Measurements from ENCODE around the gene FKBP9. TPM values are rescaled to one million over a fixed set of nuclear protein-coding genes. Genes with fewer than 3 reads are reported as not detected.

The FKBP9 gene
- total RNA-seq, 1 experiment from 2014 or later = 170 TPM

GRCh38 chr7:33040803-33041516 is 83.7 kb downstream of the FKBP9 start:
- Histone ChIP-seq H3K9me3 (no peaks in the 10 kb centered on the region), H3K27me3 (no peaks in the 10 kb centered on the region), H3K36me3 (no peaks in the 10 kb centered on the region; the same call in 1 of the 2 replicates), H3K4me3 (no peak overlapping the region)
- DNase-seq = no peak

DNA sequence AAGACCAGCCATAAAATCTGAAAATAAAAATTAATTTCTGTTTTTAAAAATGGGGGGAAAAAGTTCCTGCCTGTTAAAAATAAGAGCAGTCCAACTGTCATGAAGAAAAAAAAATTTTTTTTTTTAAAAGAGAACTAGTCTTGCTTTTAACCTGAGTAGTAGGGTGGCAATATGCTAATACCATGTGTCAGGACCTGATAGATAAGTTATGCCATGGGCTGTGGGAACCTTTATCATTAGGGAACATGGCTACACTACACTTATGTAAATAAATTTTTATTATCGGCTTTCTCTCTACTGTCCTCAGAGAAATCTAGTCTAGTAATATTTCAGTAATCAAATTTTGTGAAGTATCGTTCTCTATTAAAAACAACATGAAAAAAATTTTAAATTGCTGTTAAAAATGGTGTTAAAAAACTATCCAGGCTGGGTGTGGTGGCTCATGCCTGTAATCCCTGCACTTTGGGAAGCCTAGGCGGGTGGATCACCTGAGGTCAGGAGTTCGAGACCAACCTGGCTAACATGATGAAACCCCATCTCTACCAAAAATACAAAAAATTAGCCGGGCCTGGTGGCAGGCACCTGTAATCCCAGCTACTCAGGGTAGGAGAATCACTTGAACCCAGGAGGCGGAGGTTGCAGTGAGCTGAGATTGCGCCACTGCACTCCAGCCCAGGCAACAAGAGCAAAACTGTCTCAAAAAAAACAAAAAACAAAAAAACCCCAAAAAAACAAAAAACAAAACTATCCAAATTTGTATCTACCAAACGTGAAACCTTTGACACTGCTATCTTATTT is 84.6 kb downstream of the FKBP9 start:
- no peak overlapping the region for H3K4me3 ChIP-seq
- no peak for DNase-seq
- no peaks in the 10 kb centered on the region for H3K27me3 ChIP-seq

GRCh38 chr7:33043501-33044400 is 86.5 kb downstream of the FKBP9 start:
- no peak for DNase-seq
- H3K27me3 ChIP-seq = no peaks in the 10 kb centered on the region
- H3K36me3 ChIP-seq = no peaks in the 10 kb centered on the region
- H3K4me3 ChIP-seq = no peak overlapping the region
- H3K9me3 ChIP-seq = no peaks in the 10 kb centered on the region

More for the DNA sequence above, 84.6 kb downstream of the FKBP9 start:
- Histone ChIP-seq H3K9me3 (no peaks in the 10 kb centered on the region), H3K36me3 (no peaks in the 10 kb centered on the region)

- no peaks in the 10 kb centered on the region for H3K36me3 ChIP-seq
- H3K27me3 ChIP-seq = no peaks in the 10 kb centered on the region
- DNase-seq = no peak
- H3K9me3 ChIP-seq = no peaks in the 10 kb centered on the region
- H3K4me3 ChIP-seq = no peak overlapping the region
These were observed 87.1 kb downstream of the FKBP9 start for GRCh38 chr7:33044401-33044718.

DNA sequence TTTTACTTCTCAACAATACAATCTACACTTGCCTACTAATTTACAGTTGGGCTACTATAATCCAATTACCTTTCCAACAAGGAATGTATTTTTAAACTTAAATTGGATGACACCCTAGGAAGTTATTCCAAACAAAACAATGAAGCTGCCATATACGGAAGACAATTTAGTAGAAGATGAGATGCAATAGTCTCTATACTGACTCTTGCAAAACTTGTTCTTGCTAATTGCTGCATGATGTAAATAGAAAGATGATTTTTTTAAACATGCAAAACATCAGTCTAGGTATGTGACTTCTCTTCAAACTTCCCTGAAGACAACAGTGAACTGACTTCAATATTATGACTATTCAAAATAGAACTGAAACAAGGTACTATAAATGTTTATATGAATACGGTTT is 87.7 kb downstream of the FKBP9 start:
- H3K9me3 ChIP-seq = no peaks in the 10 kb centered on the region
- DNase-seq = no peak
- no peaks in the 10 kb centered on the region for H3K36me3 ChIP-seq
- no peaks in the 10 kb centered on the region for H3K27me3 ChIP-seq
- no peak overlapping the region for H3K4me3 ChIP-seq

- Histone ChIP-seq H3K9me3 (no peaks in the 10 kb centered on the region), H3K4me3 (no peak overlapping the region), H3K27me3 (no peaks in the 10 kb centered on the region), H3K36me3 (no peaks in the 10 kb centered on the region)
- no peak for DNase-seq
These were observed 91.0 kb downstream of the FKBP9 start for GRCh38 chr7:33048257-33048656.

DNA sequence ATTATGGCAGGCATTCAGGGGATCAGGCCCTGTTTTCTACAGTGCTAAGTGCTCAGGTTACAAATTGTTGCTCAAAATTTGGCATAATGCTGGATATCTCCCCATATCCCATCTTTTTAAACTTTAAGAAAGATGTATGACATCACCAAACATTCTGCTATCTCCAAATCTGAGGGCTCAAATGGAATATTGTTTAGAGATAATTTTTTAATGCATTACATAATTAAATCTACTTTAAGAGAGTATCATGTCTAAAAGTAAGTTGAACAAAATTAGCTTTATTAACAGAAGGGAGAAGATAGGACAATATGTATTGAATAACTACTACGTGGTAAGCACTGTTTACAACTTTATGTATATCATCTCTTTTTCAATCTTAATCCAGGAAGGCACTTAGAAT is 91.5 kb downstream of the FKBP9 start:
- no peaks in the 10 kb centered on the region for H3K9me3 ChIP-seq
- no peaks in the 10 kb centered on the region for H3K36me3 ChIP-seq
- no peaks in the 10 kb centered on the region for H3K27me3 ChIP-seq
- no peak overlapping the region for H3K4me3 ChIP-seq
- no peak for DNase-seq

GRCh38 chr7:33050535-33051318 is 93.5 kb downstream of the FKBP9 start:
- Histone ChIP-seq H3K4me3 (no peak overlapping the region), H3K9me3 (no peaks in the 10 kb centered on the region), H3K36me3 (0 out of 2 replicates have a peak, but pooled peaks cover 3% of the 10 kb centered on the region), H3K27me3 (no peaks in the 10 kb centered on the region)
- no peak for DNase-seq

DNA sequence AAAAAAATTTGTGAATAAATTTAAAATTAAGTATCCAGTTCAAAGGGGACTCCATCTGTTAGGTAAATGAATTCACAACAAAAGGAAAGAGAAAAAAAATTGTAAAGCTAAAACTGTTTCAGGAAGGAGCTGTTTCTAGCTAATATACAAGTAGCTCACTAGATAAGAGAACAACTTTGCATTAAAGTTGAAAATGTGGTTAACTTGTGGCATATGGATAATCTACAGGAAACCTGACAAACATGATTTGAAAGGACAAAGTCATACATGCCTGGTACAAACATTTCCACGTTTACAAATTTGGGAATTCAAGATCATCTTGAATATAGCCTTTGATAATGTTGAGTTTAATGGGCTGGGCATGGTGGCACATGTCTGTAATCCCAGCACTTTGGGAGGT is 96.5 kb downstream of the FKBP9 start:
- Histone ChIP-seq H3K9me3 (no peaks in the 10 kb centered on the region), H3K36me3 (peaks cover 9% of the 10 kb centered on the region; the same call in 1 of the 2 replicates), H3K4me3 (no peak overlapping the region), H3K27me3 (no peaks in the 10 kb centered on the region)
- DNase-seq = no peak

- Histone ChIP-seq H3K4me3 (no peak overlapping the region), H3K36me3 (peaks cover 13% of the 10 kb centered on the region), H3K27me3 (no peaks in the 10 kb centered on the region), H3K9me3 (no peaks in the 10 kb centered on the region)
- DNase-seq = no peak
These were observed 97.2 kb downstream of the FKBP9 start for GRCh38 chr7:33054261-33054964.

- Histone ChIP-seq H3K9me3 (no peaks in the 10 kb centered on the region; the same call in 1 of the 2 replicates), H3K4me3 (no peak overlapping the region), H3K36me3 (peaks cover 19% of the 10 kb centered on the region), H3K27me3 (no peaks in the 10 kb centered on the region)
- DNase-seq = no peak
These were observed 97.9 kb downstream of the FKBP9 start for GRCh38 chr7:33055158-33055557.

Other genes starting within 250 kb of the FKBP9 start
- 23.4 and 34.0 TPM in 2 replicates for gene KBTBD2, start 65.7 kb upstream of the FKBP9 start, total RNA-seq (2014; rRNA removed; shearing (Covaris generic); ENCODE audit: low replicate concordance)
- 27.8 and 34.2 TPM in 2 replicates for gene NT5C3A, start 105.3 kb downstream of the FKBP9 start, total RNA-seq (2014; rRNA removed; shearing (Covaris generic); ENCODE audit: low replicate concordance)
- 19.2 and 23.3 TPM in 2 replicates for gene RP9, start 152.0 kb downstream of the FKBP9 start, total RNA-seq (2014; rRNA removed; shearing (Covaris generic); ENCODE audit: low replicate concordance)
- 25.7 and 31.4 TPM in 2 replicates for gene BBS9, start 172.1 kb downstream of the FKBP9 start, total RNA-seq (2014; rRNA removed; shearing (Covaris generic); ENCODE audit: low replicate concordance)

Measured in MG63 (cell line).